CD4-positive, alpha-beta T cell treated with Interleukin-1 beta for 1 hour (primary cell): ENCODE data around the gene CD36.
"Not testable (repeated sequence)": the region's sequence is repeated elsewhere in the genome, so short reads cannot be mapped to it uniquely, and the experiment has no call there.

Experiments used
- DNase-seq, 2 donors: peaks; one replicate each; pipeline ENCODE4 v3.0.0-alpha.2; 2020 to 2022

The CD36 gene

GRCh38 chr7:80656029-80656428 lies 17.6 kb downstream of the CD36 start:
- DNase-seq, result no peak

DNA sequence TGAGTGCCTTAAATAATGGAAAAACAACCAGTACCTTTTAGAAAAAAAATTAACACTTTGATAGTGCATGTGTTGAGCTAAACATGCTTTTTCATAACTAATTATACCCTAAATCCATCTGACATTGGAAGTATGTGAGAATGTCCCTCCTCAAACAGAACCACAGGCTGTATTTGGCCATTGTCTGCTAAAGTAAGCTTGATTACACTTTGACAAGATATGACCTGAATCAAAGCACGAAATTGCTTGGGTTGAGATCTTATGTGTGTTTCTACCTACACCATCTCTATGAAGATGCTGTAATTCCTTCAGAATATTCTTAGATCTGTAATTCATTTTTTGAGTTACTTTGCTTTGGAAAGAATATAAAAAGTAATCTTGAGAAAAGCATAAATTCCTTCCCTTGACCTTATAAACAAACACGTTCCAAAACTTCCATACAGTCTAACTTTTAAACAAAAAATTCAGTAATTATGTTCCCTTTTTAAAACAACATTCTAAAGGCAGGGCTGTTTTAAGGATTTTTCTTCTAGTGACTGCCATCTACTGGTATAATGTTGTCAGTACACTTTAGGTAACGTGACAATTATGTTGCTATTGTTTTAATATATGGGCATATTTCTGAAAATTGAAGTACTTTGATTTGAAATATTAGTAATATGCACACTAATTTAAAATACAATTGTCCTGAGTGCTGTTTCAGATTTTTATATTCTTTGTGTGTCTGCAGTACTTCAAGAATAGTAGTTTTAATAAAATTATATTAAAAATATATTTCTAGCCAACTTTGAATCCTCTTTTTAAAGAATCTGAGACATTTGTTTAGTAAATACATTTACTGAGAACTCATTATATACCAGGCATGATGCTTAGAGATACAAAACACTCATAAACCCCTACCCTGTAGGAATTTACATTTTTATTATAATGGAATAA lies 20.9 kb downstream of the CD36 start:
- no peak for DNase-seq

DNA sequence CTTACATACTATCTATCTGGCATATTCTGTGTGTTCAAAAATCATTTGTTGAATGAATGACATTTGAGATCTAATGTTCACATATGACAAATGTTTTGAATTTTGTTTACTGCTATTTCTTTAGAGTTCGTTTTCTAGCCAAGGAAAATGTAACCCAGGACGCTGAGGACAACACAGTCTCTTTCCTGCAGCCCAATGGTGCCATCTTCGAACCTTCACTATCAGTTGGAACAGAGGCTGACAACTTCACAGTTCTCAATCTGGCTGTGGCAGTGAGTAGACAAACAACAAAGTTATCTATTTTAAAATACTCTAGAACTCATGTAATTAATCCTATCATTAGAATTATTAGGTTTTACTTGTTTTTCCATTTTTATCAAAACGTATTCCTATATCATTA lies 22.5 kb downstream of the CD36 start:
- no peak for DNase-seq

- no peak for DNase-seq
Observed at GRCh38 chr7:80661729-80662128, 23.3 kb downstream of the CD36 start.

- no peak for DNase-seq
Observed at GRCh38 chr7:80662252-80662651, 23.8 kb downstream of the CD36 start.

- no peak for DNase-seq
Observed at GRCh38 chr7:80665526-80665925, 27.1 kb downstream of the CD36 start.

DNA sequence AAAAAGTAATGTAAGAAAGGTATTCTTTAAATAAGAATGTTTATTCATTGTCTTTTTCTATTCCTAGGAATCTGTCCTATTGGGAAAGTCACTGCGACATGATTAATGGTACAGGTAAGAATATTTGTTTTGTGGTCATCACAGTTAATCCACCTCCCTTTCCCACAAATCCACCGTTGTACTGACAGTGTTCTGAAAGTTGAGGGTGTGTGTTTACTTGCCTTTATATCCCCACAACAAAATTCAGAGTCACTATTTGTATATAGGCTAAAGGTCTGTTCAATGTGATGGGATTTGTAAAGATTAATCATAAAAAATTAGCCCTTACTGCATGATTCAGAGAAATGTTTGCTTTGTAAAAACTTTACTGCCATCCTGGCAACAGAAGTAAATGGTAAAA lies 27.9 kb downstream of the CD36 start:
- no peak for DNase-seq

DNA sequence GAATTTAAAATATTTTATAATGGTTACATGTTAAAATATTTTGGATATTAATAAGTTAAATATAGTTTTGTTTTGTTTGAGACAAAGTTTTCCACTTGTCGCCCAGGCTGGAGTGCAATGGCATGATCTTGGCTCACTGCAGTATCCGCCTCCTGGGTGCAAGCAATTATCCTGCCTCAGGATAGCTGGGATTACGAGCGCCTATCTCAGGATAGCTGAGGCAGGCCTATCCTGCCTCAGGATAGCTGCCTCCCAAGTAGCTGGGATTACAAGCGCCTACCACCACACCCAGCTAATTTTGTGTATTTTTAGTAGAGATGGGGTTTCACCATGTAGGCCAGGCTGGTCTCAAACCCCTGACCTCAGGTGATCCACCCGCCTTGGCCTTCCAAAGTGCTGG lies 30.9 kb downstream of the CD36 start:
- not testable (repeated sequence) for DNase-seq

DNA sequence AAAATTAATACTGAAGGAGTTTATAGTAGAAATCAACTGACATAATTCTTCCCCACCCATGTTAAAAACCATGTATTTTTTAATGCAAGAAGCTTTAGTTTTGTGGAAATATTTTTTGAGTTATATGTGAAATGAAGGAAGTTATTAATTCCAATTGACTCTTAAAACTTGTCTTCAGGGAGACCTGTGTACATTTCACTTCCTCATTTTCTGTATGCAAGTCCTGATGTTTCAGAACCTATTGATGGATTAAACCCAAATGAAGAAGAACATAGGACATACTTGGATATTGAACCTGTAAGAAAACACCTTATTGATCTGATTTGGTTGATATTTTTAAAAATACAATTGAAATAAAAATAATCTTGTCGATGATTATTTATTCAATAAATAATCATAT lies 33.3 kb downstream of the CD36 start:
- DNase-seq, result no peak

DNA sequence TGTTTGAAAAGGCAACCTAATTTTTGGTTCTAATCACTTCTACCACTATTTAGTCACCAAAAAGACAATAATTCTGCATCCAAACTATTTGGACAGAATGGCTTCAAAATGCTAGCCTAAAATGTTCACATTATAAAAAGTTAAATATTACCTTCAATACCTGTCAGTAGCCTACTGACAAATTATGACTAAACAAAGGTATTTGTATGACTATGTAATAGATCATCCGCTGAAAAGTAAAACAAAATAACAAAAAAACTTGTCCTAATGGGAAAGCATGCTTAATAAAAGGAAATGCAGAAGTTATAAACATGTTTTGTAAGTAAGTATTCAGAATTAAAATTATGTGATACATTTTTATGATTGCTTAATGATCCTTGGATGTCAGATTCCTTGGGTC lies 36.6 kb downstream of the CD36 start:
- no peak for DNase-seq

DNA sequence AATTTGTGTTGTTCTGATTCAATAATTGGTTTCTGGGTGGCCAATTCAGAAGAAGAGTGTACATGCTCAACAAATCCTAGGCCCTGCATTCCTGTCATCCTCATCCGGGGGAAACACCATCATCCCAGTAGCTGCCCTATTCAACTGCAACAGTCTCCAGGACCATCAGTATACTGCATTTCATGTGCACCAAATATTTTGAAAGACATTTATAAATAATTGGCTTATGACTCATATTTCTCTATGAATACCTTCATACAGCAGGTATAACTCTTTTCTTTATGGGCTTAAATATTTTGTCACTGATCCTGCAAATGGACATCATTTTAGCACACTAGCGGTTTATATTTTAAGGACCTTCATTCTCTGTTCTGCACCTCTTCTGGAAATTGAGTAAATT lies 38.0 kb downstream of the CD36 start:
- no peak for DNase-seq

- DNase-seq, result no peak
Observed at GRCh38 chr7:80677629-80678028, 39.2 kb downstream of the CD36 start.

GRCh38 chr7:80678707-80679106 lies 40.3 kb downstream of the CD36 start:
- no peak for DNase-seq

- DNase-seq, result no peak
Observed at GRCh38 chr7:80679921-80680907, 41.8 kb downstream of the CD36 start.

- no peak for DNase-seq
Observed at GRCh38 chr7:80681272-80681885, 42.9 kb downstream of the CD36 start.

DNA sequence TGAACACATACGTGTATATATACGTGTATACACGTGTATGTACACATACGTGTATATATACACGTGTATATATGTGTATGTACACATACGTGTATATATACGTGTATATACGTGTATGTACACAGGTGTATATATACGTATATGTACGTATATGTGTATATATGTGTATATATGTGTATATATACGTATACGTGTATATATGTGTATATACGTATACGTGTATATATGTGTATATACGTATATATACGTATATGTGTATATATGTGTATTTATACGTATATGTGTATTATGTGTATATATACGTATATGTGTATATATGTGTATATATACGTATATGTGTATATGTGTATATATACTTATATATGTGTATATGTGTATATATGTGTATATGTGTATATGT lies 44.3 kb downstream of the CD36 start:
- DNase-seq, result no peak

- DNase-seq, result no peak
Observed at GRCh38 chr7:80686576-80686975, 48.1 kb downstream of the CD36 start.

GRCh38 chr7:80699045-80699638 lies 60.7 kb downstream of the CD36 start:
- DNase-seq, result peak in 1 of 2 donors; percentile 5

DNA sequence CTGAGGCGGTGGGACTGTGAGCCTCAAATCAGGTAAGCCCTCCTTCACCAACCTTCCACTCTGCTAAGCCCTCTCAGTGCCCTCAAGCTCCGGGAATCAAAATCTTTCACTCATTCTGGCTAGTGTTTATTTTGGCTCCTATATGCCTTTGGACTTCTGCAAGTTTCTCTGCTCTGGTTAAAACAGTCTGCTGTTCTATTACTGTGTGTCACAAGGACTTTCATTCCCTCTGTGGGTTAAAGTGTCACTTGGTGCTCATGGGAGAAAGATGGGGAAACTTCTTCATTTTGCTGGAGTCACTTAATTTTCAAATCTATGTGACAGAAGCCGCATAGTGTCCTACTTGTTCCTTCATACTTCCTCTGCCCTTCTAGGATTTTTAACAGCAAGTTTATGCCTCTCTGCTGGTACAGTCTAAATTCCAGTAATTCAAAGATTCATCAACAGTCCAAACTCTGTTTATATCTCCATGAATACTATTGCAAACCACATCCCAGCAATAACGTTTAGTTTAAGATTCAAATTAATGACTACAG lies 61.3 kb downstream of the CD36 start:
- DNase-seq, result no peak

GRCh38 chr7:80703272-80703671 lies 64.8 kb downstream of the CD36 start:
- DNase-seq, result no peak

- no peak for DNase-seq
Observed at GRCh38 chr7:80705130-80705781, 66.8 kb downstream of the CD36 start.

GRCh38 chr7:80707318-80707717 lies 68.9 kb downstream of the CD36 start:
- DNase-seq, result no peak
